OCI-LY7 (cell line): ENCODE data around the gene SDHAF2.

Experiments
- CTCF ChIP-seq: fragments of 200-600 bp; sonication (generic); conservative IDR thresholded peaks from 2 replicates; pipeline ENCODE4 v1.5.1; 2014; ENCODE audit warnings: mild to moderate bottlenecking, antibody characterized with exemption, low read length, moderate library complexity, mixed read lengths
- EZH2phosphoT487 ChIP-seq: fragments of 200-600 bp; sonication (generic); IDR thresholded peaks from 2 replicates; pipeline ENCODE4 v1.6.1; 2018; ENCODE audit warnings: low read depth, borderline replicate concordance, mild to moderate bottlenecking, mixed run types, antibody characterized with exemption, low read length, moderate library complexity, mixed read lengths

DNA sequence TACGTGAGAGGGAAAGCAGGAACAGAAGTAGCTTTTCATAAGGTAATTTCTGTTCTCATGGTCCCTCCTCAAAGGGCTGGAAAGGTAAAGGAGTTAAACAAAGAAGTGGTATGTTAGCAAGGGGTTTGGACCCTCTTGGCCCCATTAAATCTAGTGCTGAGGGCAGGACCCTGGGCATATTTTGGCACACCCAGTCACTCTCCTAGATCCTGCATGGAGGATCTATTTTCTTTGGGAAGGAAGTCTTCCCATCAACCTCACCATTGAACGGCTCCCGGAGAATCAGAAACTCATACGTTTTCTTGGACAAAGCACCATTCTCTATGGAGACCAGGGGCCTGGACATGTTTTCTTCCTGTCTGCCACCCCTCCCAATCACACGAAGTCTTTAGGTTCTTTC lies 25.8 kb upstream of the SDHAF2 start:
- no peak for TF ChIP-seq CTCF
- TF ChIP-seq EZH2phosphoT487, result no peak
